ENCODE data around the gene CD74.

CD74 gene

DNA sequence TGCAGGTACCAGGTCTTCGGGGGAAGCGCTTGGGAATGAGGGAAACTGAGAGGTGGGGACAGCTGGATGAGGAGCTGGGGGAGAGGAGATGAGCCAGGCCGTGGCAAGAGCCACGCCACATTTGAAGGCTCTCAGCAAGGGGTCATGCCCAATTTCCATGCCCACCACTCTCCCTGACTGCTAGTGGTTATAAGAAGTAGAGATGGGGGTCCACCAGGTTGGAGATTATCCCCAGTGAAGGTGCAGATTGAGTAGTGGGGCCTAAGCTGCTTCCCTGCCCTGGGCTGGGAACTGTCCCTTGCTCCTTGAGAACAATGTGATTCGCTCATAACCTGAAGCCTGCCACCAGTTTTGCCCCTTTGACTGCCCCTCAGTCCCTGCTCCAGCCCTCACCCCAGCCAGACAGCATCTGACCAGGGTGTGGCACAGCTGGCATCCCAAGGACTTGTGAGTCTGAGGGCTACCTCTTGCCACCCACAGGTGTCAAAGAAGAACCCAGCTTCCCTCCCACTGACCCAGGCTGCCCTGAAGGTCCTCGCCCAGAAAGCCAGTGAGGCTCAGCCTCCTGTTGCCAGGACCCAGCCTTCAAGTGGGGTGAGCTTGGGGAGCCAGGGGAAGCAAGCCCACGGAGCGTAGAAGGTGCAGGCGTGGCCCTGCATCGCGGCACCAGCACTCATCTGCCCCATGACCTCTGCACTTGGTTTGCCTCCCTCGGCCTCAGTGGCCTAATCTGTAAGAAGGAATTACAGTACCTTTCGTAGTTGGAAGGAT is 21.5 kb downstream of the CD74 start:
- in situ Hi-C loops (cut with HindIII; ENCODE audit: low pct_ligation_motif_present, low sequenced_read_pairs): no loop called here
- H3K36me3 ChIP-seq (replicated peaks): peaks cover 53% of the 10 kb centered on the region
- no peak for TF ChIP-seq CTCF (IDR thresholded peaks at IDR 0.05; ENCODE audit: low read depth, low read length, missing control alignments)
- no peak overlapping the region for H3K27ac ChIP-seq
- no peaks in the 10 kb centered on the region for H3K27me3 ChIP-seq (replicated peaks)
- DNase-seq: no peak
- H3K4me3 ChIP-seq (ENCODE audit: low read depth, low read length): no peak overlapping the region

DNA sequence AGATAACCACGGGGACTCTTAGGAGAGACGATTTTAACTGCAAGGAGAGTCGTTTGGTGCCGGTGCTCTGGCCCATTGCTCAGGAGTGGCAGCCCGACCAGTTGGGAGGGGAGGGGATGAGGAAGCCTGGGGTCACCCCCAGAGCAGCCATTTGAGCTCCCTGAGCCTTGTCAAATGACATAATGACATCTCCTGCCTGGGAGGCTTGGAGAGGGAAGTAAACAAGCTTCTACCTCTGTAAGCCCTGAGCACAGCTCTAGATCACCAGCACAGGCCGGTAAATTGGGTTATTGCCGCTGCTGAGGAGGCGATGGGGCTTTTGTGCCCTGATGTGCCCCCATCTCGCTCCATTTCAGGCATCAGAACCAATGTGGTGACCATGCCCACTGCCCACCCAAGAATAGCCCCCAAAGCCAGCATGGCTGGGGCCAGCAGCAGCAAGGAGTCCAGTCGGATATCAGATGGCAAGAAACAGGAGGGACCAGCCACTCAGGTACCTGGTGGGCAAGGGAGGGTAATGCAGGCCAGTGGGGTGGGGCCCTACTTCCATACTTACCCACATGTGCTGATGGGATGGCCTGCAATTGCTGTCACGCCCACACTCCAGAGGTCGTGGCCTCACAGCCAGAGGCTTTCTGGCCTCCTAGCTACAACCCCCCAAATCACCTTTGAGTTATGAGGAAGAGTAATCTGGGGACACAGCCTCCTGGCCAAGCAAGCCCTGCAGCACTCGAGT is 23.0 kb downstream of the CD74 start:
- TF ChIP-seq CTCF (IDR thresholded peaks at IDR 0.05; ENCODE audit: low read depth, low read length, missing control alignments): peak; percentile 9
- Histone ChIP-seq H3K36me3 (replicated peaks) (peaks cover 54% of the 10 kb centered on the region), H3K27ac (no peak overlapping the region), H3K27me3 (replicated peaks) (no peaks in the 10 kb centered on the region), H3K4me3 (ENCODE audit: low read depth, low read length) (no peak overlapping the region)
- DNase-seq: no peak
- in situ Hi-C loops (cut with HindIII; ENCODE audit: low pct_ligation_motif_present, low sequenced_read_pairs): no loop called here

- DNase-seq: no peak
- Histone ChIP-seq H3K4me3 (ENCODE audit: low read depth, low read length) (no peak overlapping the region), H3K27me3 (replicated peaks) (no peaks in the 10 kb centered on the region), H3K27ac (no peak overlapping the region), H3K36me3 (replicated peaks) (peaks cover 55% of the 10 kb centered on the region)
- TF ChIP-seq CTCF (IDR thresholded peaks at IDR 0.05; ENCODE audit: low read depth, low read length, missing control alignments): no peak
- in situ Hi-C loops (cut with HindIII; ENCODE audit: low pct_ligation_motif_present, low sequenced_read_pairs): no loop called here
These were observed 26.5 kb downstream of the CD74 start for GRCh38 chr5:150386024-150386855.

- Histone ChIP-seq H3K27me3 (replicated peaks) (no peaks in the 10 kb centered on the region), H3K4me3 (ENCODE audit: low read depth, low read length) (no peak overlapping the region), H3K36me3 (replicated peaks) (peaks cover 63% of the 10 kb centered on the region), H3K27ac (no peak overlapping the region)
- in situ Hi-C loops (cut with HindIII; ENCODE audit: low pct_ligation_motif_present, low sequenced_read_pairs): no loop called here
- TF ChIP-seq CTCF (IDR thresholded peaks at IDR 0.05; ENCODE audit: low read depth, low read length, missing control alignments): no peak
- DNase-seq: no peak
These were observed 28.0 kb downstream of the CD74 start for GRCh38 chr5:150384701-150385100.

GRCh38 chr5:150377964-150378694 is 34.6 kb downstream of the CD74 start:
- in situ Hi-C loops (cut with HindIII; ENCODE audit: low pct_ligation_motif_present, low sequenced_read_pairs): no loop called here
- H3K36me3 ChIP-seq (replicated peaks): peaks cover 82% of the 10 kb centered on the region

More at GRCh38 chr5:150377964-150378694, 34.6 kb downstream of the CD74 start:
- peak overlapping the region; percentile 80 for H3K27ac ChIP-seq
- H3K4me3 ChIP-seq (ENCODE audit: low read depth, low read length): no peak overlapping the region
- peak; percentile 75 for DNase-seq
- no peak for TF ChIP-seq CTCF (IDR thresholded peaks at IDR 0.05; ENCODE audit: low read depth, low read length, missing control alignments)
- no peaks in the 10 kb centered on the region for H3K27me3 ChIP-seq (replicated peaks)

All from brain microvascular endothelial cell (primary cell).